ENCODE measurements around the gene CHMP6.
"Not testable (repeated sequence)": the region's sequence is repeated elsewhere in the genome, so short reads cannot be mapped to it uniquely, and the experiment has no call there.

GRCh38 chr17:81030312-81030711 is 38.7 kb downstream of the CHMP6 start:
- TF ChIP-seq CTCF (conservative IDR thresholded peaks at IDR 0.05); ZFX (IDR thresholded peaks at IDR 0.05): not testable (repeated sequence)
